GM18498 (cell line): ENCODE data around the gene MRPL36.

Experiments
- ATAC-seq: cut with Tn5 transposase; IDR thresholded peaks from one replicate; pipeline ENCODE4 v1.9.1; 2021; ENCODE audit warnings: mild to moderate bottlenecking, moderate library complexity; ENCODE audit not compliant: unreplicated experiment

Gene MRPL36

DNA sequence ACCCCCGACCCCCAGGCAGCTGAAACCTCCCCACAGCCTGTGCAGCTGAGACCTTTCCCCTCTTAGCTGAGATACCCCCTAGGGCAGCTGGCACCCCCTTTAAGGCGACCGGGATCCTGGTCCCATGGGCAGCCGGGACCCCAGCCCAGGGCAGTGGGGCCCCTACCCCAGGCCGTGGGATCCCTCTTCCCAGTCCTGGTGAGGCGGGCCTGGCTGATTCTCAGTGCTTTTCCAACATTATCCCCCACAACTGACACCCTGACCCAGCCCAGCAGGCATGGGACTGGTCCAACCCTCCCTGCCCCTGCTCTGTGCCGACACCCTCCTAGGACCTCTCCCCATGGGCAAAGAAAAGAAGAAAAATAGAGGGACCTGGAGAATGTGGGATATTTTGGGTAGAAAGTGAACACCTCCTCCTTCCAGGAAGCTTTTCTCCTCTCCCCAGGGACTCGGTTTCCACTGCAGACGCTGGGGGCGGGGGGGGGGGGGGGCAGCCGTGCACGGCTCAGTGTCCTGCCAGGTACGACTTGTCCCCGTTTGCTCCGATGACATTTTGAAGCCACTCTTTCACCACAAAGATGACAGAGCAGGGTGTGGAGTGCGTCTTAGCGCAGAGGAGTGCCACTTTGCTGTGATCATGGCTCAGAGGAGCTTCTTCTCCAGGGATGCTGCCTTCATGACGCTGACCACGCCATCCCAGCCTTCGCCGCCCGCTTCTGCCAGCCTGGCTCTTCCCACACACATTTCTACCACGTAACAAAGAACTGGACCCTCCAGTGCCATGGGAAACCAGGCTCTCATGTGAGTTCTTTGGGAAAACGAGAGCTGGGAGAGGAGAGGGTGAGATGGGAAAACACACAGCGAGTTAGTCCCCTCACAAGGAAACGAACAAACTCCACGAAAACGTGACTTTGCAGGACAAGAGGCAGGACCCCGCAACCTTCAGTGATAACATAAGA lies 47.5 kb downstream of the MRPL36 start:
- ATAC-seq: no peak

DNA sequence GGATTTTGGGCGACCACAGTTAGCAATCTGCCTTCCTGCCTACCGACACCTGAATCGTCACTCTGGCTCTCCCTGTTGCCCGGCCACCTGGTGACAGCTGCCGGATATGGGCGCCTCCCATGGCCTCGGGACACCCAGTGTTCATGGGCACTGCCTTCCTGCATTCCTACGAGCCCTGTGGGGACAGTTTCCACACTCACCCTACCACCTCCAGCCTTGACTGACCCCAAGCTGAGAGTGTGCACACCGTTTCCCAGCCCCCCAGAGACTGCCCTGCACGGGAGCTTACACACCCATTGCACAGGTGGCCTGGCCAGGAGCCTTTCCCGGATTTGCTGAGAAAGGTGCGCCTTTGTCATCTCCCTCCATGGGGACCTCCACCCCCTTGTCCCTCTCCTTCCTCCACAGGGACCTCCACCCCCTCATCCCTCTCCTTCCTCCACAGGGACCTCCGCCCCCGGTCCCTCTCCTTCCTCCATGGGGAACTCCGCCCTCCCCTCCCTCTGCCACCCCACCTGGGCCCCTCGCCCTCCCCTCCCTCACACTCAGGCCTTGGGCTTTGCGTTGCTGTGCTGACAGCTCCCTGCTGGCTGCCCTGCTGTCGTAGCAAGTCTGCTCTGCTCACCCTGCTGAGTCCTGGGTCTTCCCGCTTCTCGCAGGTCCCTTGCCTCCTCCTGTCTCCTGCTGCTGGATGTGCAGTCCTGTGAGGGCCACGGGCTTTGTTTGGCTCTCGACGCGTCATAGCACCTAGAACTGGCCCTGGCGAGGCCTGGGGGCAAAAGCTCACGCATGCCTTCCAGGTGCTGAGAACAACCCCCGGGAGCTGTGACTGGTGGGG lies 48.4 kb downstream of the MRPL36 start:
- ATAC-seq: no peak

DNA sequence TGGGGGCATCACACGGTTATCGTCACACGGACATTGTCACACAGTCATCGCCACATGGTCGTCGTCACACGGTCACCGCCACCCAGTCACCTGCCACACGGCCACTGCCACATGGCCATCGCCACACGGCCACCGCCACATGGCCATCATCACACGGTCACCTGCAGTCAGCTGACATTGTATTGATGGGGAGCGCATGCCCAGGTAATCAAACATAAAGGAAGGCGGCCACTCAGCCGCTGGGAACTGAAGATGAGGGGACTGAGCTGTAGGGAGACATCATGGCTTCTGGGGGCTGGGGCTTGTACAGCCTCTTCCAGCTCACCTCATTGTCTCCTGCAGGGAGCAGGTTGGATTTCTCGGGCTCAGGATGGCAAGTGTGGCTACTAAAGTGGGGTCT lies 49.2 kb downstream of the MRPL36 start:
- ATAC-seq: no peak

DNA sequence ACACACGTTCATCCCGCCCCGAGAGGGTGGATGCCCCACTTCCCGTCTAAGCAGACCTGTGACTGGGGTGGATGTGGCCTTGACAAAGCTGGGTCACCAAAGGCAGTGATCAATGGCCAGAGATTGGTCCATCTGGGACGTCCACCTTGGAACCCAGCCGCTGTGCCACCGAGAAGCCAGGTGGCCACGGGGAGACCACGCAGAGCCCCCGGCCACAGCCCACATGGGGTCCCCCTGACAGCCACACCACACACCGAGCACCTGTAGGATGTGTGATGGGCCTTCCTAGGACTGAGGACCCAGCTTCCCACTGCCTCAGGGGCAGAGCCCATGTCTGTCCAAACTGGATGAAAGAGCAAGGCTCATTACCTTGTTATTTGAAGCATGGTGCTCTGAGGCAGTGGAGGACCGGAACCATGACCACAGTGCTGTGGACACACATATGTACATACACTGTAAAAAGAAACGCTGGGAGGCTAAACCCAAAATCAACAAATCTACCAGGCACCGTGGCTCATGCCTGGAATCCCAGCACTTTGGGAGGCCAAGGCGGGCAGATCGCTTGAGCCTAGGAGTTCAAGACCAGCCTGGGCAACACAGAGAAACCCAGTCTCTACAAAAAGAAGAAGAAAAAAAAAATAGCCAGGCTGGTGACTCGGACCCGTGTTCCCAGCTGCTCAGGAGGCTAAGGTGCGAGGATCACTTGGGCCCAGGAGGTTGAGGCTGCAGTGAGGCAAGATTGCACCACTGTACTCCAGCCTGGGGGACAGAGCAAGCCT lies 50.1 kb downstream of the MRPL36 start:
- ATAC-seq: no peak

DNA sequence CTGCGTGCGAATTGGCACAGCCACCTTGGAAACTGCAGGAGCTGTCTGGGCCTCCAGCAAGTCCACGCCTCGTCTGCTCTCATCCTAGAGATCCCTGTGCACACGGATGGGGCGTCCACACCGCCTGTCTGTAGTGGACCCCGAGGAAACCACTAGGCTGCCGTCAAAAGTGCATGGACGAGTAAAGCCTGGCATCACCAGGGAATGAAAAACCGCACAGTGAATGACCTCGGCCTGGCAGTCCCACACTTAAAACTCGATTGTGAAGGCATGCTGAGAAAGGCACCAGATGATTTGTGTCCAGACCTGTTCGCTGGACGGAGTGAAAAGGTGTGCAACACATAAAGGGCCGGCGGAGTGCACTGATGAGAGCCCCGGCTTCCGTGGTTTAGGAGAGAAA lies 50.8 kb downstream of the MRPL36 start:
- no peak for ATAC-seq
